ENCODE data around the gene PRDM10. TPM values are rescaled to one million over a fixed set of nuclear protein-coding genes. Genes with fewer than 3 reads are reported as not detected.

PRDM10 gene
- total RNA-seq, 4 donors from 2014 or later, result 6.6 to 12.0 (median 7.4) TPM

- 53 to 80% methylated on average over 3 to 5 of the region's 5 CpGs for WGBS, 2 donors (ENCODE audit: low coverage in 1 of 2)
- no peaks in the 10 kb centered on the region for H3K36me3 ChIP-seq
- H3K4me1 ChIP-seq, result no peaks in the 10 kb centered on the region
- no peak for ATAC-seq
- H3K27ac ChIP-seq, result no peak overlapping the region
- no peak overlapping the region for H3K4me3 ChIP-seq
- H3K27me3 ChIP-seq, result no peaks in the 10 kb centered on the region
- no peak for TF ChIP-seq POLR2A (IDR thresholded peaks at IDR 0.05)
- no peak for TF ChIP-seq EP300 (IDR thresholded peaks at IDR 0.05)
- TF ChIP-seq POLR2AphosphoS5 (IDR thresholded peaks at IDR 0.05), result no peak
- TF ChIP-seq CTCF (IDR thresholded peaks at IDR 0.05), result no peak
- no peaks in the 10 kb centered on the region for H3K9me3 ChIP-seq
Measured at GRCh38 chr11:130043575-130043974, 40.9 kb upstream of the PRDM10 start.

- 76 to 91% methylated on average over 7 to 13 of the region's 16 CpGs for WGBS, 2 donors (ENCODE audit: low coverage in 1 of 2)
- Histone ChIP-seq H3K27me3 (no peaks in the 10 kb centered on the region), H3K9me3 (no peaks in the 10 kb centered on the region), H3K27ac (no peak overlapping the region), H3K36me3 (no peaks in the 10 kb centered on the region), H3K4me3 (no peak overlapping the region), H3K4me1 (no peaks in the 10 kb centered on the region)
- no peak for ATAC-seq
- no peak for TF ChIP-seq POLR2AphosphoS5 (IDR thresholded peaks at IDR 0.05)
- no peak for TF ChIP-seq CTCF (IDR thresholded peaks at IDR 0.05)
- TF ChIP-seq POLR2A (IDR thresholded peaks at IDR 0.05), result no peak
- no peak for TF ChIP-seq EP300 (IDR thresholded peaks at IDR 0.05)
Measured at GRCh38 chr11:130042093-130042591, 39.5 kb upstream of the PRDM10 start.

GRCh38 chr11:130040281-130040940 is 37.8 kb upstream of the PRDM10 start:
- Histone ChIP-seq H3K4me3 (no peak overlapping the region), H3K9me3 (no peaks in the 10 kb centered on the region), H3K4me1 (no peaks in the 10 kb centered on the region), H3K27me3 (no peaks in the 10 kb centered on the region), H3K27ac (no peak overlapping the region), H3K36me3 (no peaks in the 10 kb centered on the region)
- TF ChIP-seq EP300 (IDR thresholded peaks at IDR 0.05) (no peak), POLR2A (IDR thresholded peaks at IDR 0.05) (no peak), POLR2AphosphoS5 (IDR thresholded peaks at IDR 0.05) (no peak), CTCF (IDR thresholded peaks at IDR 0.05) (no peak)
- WGBS, 2 donors (ENCODE audit: low coverage in 1 of 2), result 89 to 96% methylated on average over 7 to 11 of the region's 49 CpGs
- no peak for ATAC-seq

- WGBS, 2 donors (ENCODE audit: low coverage in 1 of 2), result 41 to 53% methylated on average over 7 of the region's 7 CpGs
Measured at GRCh38 chr11:130037881-130038585, 35.4 kb upstream of the PRDM10 start.

More at GRCh38 chr11:130037881-130038585, 35.4 kb upstream of the PRDM10 start:
- H3K27ac ChIP-seq, result no peak overlapping the region
- H3K9me3 ChIP-seq, result no peaks in the 10 kb centered on the region
- TF ChIP-seq POLR2AphosphoS5 (IDR thresholded peaks at IDR 0.05) (no peak), POLR2A (IDR thresholded peaks at IDR 0.05) (no peak), EP300 (IDR thresholded peaks at IDR 0.05) (no peak), CTCF (IDR thresholded peaks at IDR 0.05) (no peak)
- H3K4me3 ChIP-seq, result no peak overlapping the region
- no peaks in the 10 kb centered on the region for H3K27me3 ChIP-seq
- H3K36me3 ChIP-seq, result no peaks in the 10 kb centered on the region
- no peak for ATAC-seq
- no peaks in the 10 kb centered on the region for H3K4me1 ChIP-seq

Data from gastroesophageal sphincter (tissue), 4 donors.